OCI-LY1 (cell line): ENCODE data around the gene HERPUD2.

Source experiments
- H2AFZ ChIP-seq: fragments of 200-600 bp; sonication (generic), shearing (Covaris generic); 2 replicates; pipeline ENCODE4 v1.6.0; 2014; ENCODE audit warnings: antibody characterized with exemption, mild to moderate bottlenecking, low read length
- H3F3A ChIP-seq: fragments of 200-600 bp; sonication (generic), shearing (Covaris generic); 2 replicates; pipeline ENCODE4 v1.6.0; 2014; ENCODE audit warnings: mild to moderate bottlenecking, antibody characterized with exemption, low read length, moderate library complexity; ENCODE audit not compliant: insufficient read depth
- H3K27ac ChIP-seq: fragments of 200-600 bp; sonication (generic); 2 replicates; pipeline ENCODE4 v1.5.1; 2014; ENCODE audit warnings: low read length, mixed run types, mild to moderate bottlenecking, low read depth; ENCODE audit not compliant: poor library complexity, severe bottlenecking
- H3K27me3 ChIP-seq: fragments of 200-600 bp; sonication (generic); 2 replicates; pipeline ENCODE4 v1.6.0; 2014; ENCODE audit warnings: antibody characterized with exemption, mild to moderate bottlenecking, low read length, moderate library complexity; ENCODE audit not compliant: insufficient read depth
- H3K36me3 ChIP-seq: fragments of 200-600 bp; sonication (generic); 2 replicates; pipeline ENCODE4 v1.6.1; 2014; ENCODE audit warnings: mild to moderate bottlenecking, antibody characterized with exemption, low read length, moderate library complexity, mixed read lengths; ENCODE audit not compliant: insufficient read depth
- H3K4me1 ChIP-seq: fragments of 200-600 bp; sonication (generic); 2 replicates; pipeline ENCODE4 v1.5.1; 2014; ENCODE audit warnings: mild to moderate bottlenecking, low read length, moderate library complexity; ENCODE audit not compliant: insufficient read depth, severe bottlenecking
- H3K4me2 ChIP-seq: fragments of 200-600 bp; sonication (generic), shearing (Covaris generic); 2 replicates; pipeline ENCODE4 v1.6.1; 2014; ENCODE audit warnings: low read length
- H3K4me3 ChIP-seq: fragments of 200-600 bp; sonication (generic); 2 replicates; pipeline ENCODE4 v1.5.1; 2014; ENCODE audit warnings: low read length, low read depth, mild to moderate bottlenecking, mixed read lengths; ENCODE audit not compliant: poor library complexity, severe bottlenecking
- H3K79me2 ChIP-seq: fragments of 200-600 bp; shearing (Covaris generic); 2 replicates; pipeline ENCODE4 v1.6.1; 2016; ENCODE audit warnings: mixed run types, low read length, mixed read lengths; ENCODE audit not compliant: insufficient read depth
- H3K9ac ChIP-seq: fragments of 200-600 bp; sonication (generic), shearing (Covaris generic); 2 replicates; pipeline ENCODE4 v1.6.1; 2014; ENCODE audit warnings: mild to moderate bottlenecking, low read length, mixed read lengths
- H3K9me2 ChIP-seq: fragments of 200-600 bp; sonication (generic), shearing (Covaris generic); 2 replicates; pipeline ENCODE4 v1.6.1; 2014; ENCODE audit warnings: low read depth, mild to moderate bottlenecking, low read length, mixed read lengths
- H3K9me3 ChIP-seq: fragments of 200-600 bp; shearing (Covaris generic); 2 replicates; pipeline ENCODE4 v1.6.1; 2014; ENCODE audit warnings: low read length, mixed read lengths
- H4K20me1 ChIP-seq: fragments of 200-600 bp; sonication (generic), shearing (Covaris generic); 2 replicates; pipeline ENCODE4 v1.6.0; 2016; ENCODE audit warnings: mild to moderate bottlenecking, low read length; ENCODE audit not compliant: insufficient read depth
- CTCF ChIP-seq: fragments of 200-600 bp; sonication (generic), shearing (Covaris generic); IDR thresholded peaks from 2 replicates; pipeline ENCODE4 v1.5.1; 2017; ENCODE audit warnings: mild to moderate bottlenecking, antibody characterized with exemption, low read length, moderate library complexity, mixed read lengths
- EZH2 ChIP-seq: fragments of 200-600 bp; sonication (generic), shearing (Covaris generic); IDR thresholded peaks from 2 replicates; pipeline ENCODE4 v1.8.0; 2017; ENCODE audit warnings: borderline replicate concordance, mixed run types, mild to moderate bottlenecking, antibody characterized with exemption, low read length, moderate library complexity, mixed read lengths

The HERPUD2 gene

GRCh38 chr7:35722054-35722849 is 27.3 kb upstream of the HERPUD2 start:
- TF ChIP-seq EZH2: no peak
- no peak for TF ChIP-seq CTCF
- Histone ChIP-seq H2AFZ (no peak overlapping the region), H3K4me2 (no peak overlapping the region), H3K36me3 (no peaks in the 10 kb centered on the region), H3K4me1 (peaks cover 35% of the 10 kb centered on the region), H3K9me2 (no peaks in the 10 kb centered on the region), H3K79me2 (no peaks in the 10 kb centered on the region), H3K9ac (no peak overlapping the region), H3K27ac (no peak overlapping the region), H4K20me1 (no peaks in the 10 kb centered on the region), H3K27me3 (no peaks in the 10 kb centered on the region), H3F3A (no peaks in the 10 kb centered on the region), H3K9me3 (no peaks in the 10 kb centered on the region), H3K4me3 (no peak overlapping the region)

- no peaks in the 10 kb centered on the region for H3K27me3 ChIP-seq
- H3K36me3 ChIP-seq: no peaks in the 10 kb centered on the region
- TF ChIP-seq EZH2 (no peak), CTCF (no peak)
- no peaks in the 10 kb centered on the region for H3F3A ChIP-seq
- no peaks in the 10 kb centered on the region for H3K79me2 ChIP-seq
- no peak overlapping the region for H3K4me2 ChIP-seq
- no peak overlapping the region for H3K27ac ChIP-seq
- no peak overlapping the region for H3K4me3 ChIP-seq
- H4K20me1 ChIP-seq: no peaks in the 10 kb centered on the region
- H2AFZ ChIP-seq: no peak overlapping the region
- no peaks in the 10 kb centered on the region for H3K9me3 ChIP-seq
- H3K4me1 ChIP-seq: peaks cover 25% of the 10 kb centered on the region
- no peak overlapping the region for H3K9ac ChIP-seq
- no peaks in the 10 kb centered on the region for H3K9me2 ChIP-seq
Measured at GRCh38 chr7:35721288-35721687, 26.4 kb upstream of the HERPUD2 start.

DNA sequence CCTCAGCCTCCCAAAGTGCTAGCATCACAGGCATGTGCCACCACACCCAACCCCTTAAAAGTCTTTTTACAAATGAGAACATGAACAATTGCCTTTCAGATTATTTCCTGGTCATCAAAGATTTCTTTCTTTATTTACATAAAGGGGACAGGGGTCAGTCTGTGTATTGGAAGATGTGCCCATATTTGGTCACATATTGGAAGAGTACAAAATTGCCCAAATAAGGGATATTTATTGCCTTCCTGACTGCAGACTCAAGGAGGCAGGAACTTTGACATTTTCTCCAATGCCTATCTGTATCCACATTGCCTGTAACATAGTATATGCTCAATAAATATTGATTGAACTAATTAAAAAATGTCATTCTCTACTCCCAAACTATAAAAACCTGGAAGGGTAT is 25.9 kb upstream of the HERPUD2 start:
- TF ChIP-seq EZH2 (no peak), CTCF (no peak)
- no peaks in the 10 kb centered on the region for H4K20me1 ChIP-seq
- no peak overlapping the region for H3K27ac ChIP-seq
- H3K9me3 ChIP-seq: no peaks in the 10 kb centered on the region
- H3K79me2 ChIP-seq: no peaks in the 10 kb centered on the region
- H3K4me1 ChIP-seq: peaks cover 21% of the 10 kb centered on the region
- no peak overlapping the region for H3K4me3 ChIP-seq
- H3K27me3 ChIP-seq: no peaks in the 10 kb centered on the region
- H3K9me2 ChIP-seq: no peaks in the 10 kb centered on the region
- no peaks in the 10 kb centered on the region for H3F3A ChIP-seq
- H3K4me2 ChIP-seq: no peak overlapping the region
- no peaks in the 10 kb centered on the region for H3K36me3 ChIP-seq
- H3K9ac ChIP-seq: no peak overlapping the region
- no peak overlapping the region for H2AFZ ChIP-seq
